ENCODE data around the gene CCDC13.
A peak's percentile ranks its signal among the peaks of the same experiment; 100 is the strongest.
"Not testable (repeated sequence)": the region's sequence is repeated elsewhere in the genome, so short reads cannot be mapped to it uniquely, and the experiment has no call there.

The CCDC13 gene

GRCh38 chr3:42772670-42773408 is at the start of gene CCDC13:
TSS of gene CCDC13 (minus strand) at chr3:42773253. CDS start at chr3:42758345, 14,908 bp downstream.
- DNase-seq (ENCODE audit: insufficient read length, low spot score) (peak; percentile 97), FAIRE-seq (peak; percentile 93)

- FAIRE-seq: no peak
- DNase-seq (ENCODE audit: insufficient read length, low spot score): no peak
Observed at GRCh38 chr3:42822828-42823227, 49.8 kb upstream of the CCDC13 start.

GRCh38 chr3:42820746-42821051 is 47.6 kb upstream of the CCDC13 start:
- no peak for FAIRE-seq
- DNase-seq (ENCODE audit: insufficient read length, low spot score): no peak

GRCh38 chr3:42819351-42819965 is 46.4 kb upstream of the CCDC13 start:
- FAIRE-seq (no peak), DNase-seq (ENCODE audit: insufficient read length, low spot score) (no peak)

GRCh38 chr3:42815826-42816225 is 42.8 kb upstream of the CCDC13 start:
- no peak for DNase-seq (ENCODE audit: insufficient read length, low spot score)
- FAIRE-seq: no peak

GRCh38 chr3:42814914-42815507 is 42.0 kb upstream of the CCDC13 start:
- DNase-seq (ENCODE audit: insufficient read length, low spot score) (no peak), FAIRE-seq (no peak)

GRCh38 chr3:42814246-42814645 is 41.2 kb upstream of the CCDC13 start:
- FAIRE-seq: no peak
- no peak for DNase-seq (ENCODE audit: insufficient read length, low spot score)

- DNase-seq (ENCODE audit: insufficient read length, low spot score); FAIRE-seq: not testable (repeated sequence)
Observed at GRCh38 chr3:42811118-42811883, 38.2 kb upstream of the CCDC13 start.

- FAIRE-seq; DNase-seq (ENCODE audit: insufficient read length, low spot score): not testable (repeated sequence)
Observed at GRCh38 chr3:42810706-42811105, 37.7 kb upstream of the CCDC13 start.

GRCh38 chr3:42809202-42809601 is 36.1 kb upstream of the CCDC13 start, which contains the start of gene ACKR2:
TSS of gene ACKR2 (plus strand) at chr3:42809445. CDS start at chr3:42864503, 55,058 bp downstream.
- DNase-seq (ENCODE audit: insufficient read length, low spot score) (no peak), FAIRE-seq (no peak)

- FAIRE-seq: no peak
- no peak for DNase-seq (ENCODE audit: insufficient read length, low spot score)
Observed at GRCh38 chr3:42807929-42808328, 34.9 kb upstream of the CCDC13 start.

- no peak for FAIRE-seq
- no peak for DNase-seq (ENCODE audit: insufficient read length, low spot score)
Observed at GRCh38 chr3:42805141-42805821, 32.2 kb upstream of the CCDC13 start.

- no peak for DNase-seq (ENCODE audit: insufficient read length, low spot score)
- peak; percentile 14 for FAIRE-seq
Observed at GRCh38 chr3:42804831-42805132, 31.7 kb upstream of the CCDC13 start.

GRCh38 chr3:42804106-42804830 is 31.2 kb upstream of the CCDC13 start, which contains the start of gene HIGD1A:
TSS of gene HIGD1A (minus strand) at chr3:42804490. CDS start at chr3:42794253, 10,237 bp downstream.
- FAIRE-seq: peak; percentile 95
- peak; percentile 92 for DNase-seq (ENCODE audit: insufficient read length, low spot score)

- FAIRE-seq (no peak), DNase-seq (ENCODE audit: insufficient read length, low spot score) (no peak)
Observed at GRCh38 chr3:42803414-42804105, 30.5 kb upstream of the CCDC13 start.

GRCh38 chr3:42802876-42803413 is 29.9 kb upstream of the CCDC13 start:
- peak; percentile 57 for FAIRE-seq

GRCh38 chr3:42801784-42802183 is 28.7 kb upstream of the CCDC13 start:
- no peak for DNase-seq (ENCODE audit: insufficient read length, low spot score)
- no peak for FAIRE-seq

More at GRCh38 chr3:42802876-42803413, 29.9 kb upstream of the CCDC13 start:
- DNase-seq (ENCODE audit: insufficient read length, low spot score): no peak

- DNase-seq (ENCODE audit: insufficient read length, low spot score) (no peak), FAIRE-seq (no peak)
Observed at GRCh38 chr3:42801048-42801620, 28.1 kb upstream of the CCDC13 start.

GRCh38 chr3:42800251-42800650 is 27.2 kb upstream of the CCDC13 start:
- DNase-seq (ENCODE audit: insufficient read length, low spot score) (no peak), FAIRE-seq (no peak)

Measured in GM19239 (cell line).